Measurements from ENCODE around the gene CT45A1. TPM values are rescaled to one million over a fixed set of nuclear protein-coding genes. Genes with fewer than 3 reads are reported as not detected.
"Not testable (repeated sequence)": the region's sequence is repeated elsewhere in the genome, so short reads cannot be mapped to it uniquely, and the experiment has no call there.

The CT45A1 gene
- total and polyA plus RNA-seq, 2 donors (not counting 1 experiment from before 2014, with no cell fraction given): not detected

GRCh38 chrX:135713795-135714194 lies 356 bp downstream of the CT45A1 start:
- H2AFZ ChIP-seq (ENCODE audit: low read length): no peak overlapping the region
- no peaks in the 10 kb centered on the region for H3K36me3 ChIP-seq (ENCODE audit: control insufficient read depth, insufficient read depth, low read length)
- no peak overlapping the region for H3K4me2 ChIP-seq (ENCODE audit: extremely low read depth, insufficient read depth, low read length)
- H3K4me3 ChIP-seq (replicated peaks in 1 of 4; ENCODE audit: control extremely low read depth in 1 of 4, insufficient read depth in 1 of 4, low read depth in 3 of 4, low read length in 4 of 4): no peak overlapping the region
- TF ChIP-seq, protein P1, sequence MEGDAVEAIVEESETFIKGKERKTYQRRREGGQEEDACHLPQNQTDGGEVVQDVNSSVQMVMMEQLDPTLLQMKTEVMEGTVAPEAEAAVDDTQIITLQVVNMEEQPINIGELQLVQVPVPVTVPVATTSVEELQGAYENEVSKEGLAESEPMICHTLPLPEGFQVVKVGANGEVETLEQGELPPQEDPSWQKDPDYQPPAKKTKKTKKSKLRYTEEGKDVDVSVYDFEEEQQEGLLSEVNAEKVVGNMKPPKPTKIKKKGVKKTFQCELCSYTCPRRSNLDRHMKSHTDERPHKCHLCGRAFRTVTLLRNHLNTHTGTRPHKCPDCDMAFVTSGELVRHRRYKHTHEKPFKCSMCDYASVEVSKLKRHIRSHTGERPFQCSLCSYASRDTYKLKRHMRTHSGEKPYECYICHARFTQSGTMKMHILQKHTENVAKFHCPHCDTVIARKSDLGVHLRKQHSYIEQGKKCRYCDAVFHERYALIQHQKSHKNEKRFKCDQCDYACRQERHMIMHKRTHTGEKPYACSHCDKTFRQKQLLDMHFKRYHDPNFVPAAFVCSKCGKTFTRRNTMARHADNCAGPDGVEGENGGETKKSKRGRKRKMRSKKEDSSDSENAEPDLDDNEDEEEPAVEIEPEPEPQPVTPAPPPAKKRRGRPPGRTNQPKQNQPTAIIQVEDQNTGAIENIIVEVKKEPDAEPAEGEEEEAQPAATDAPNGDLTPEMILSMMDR (conservative IDR thresholded peaks at IDR 0.05 in 1 of 2, IDR thresholded peaks at IDR 0.05 in 1 of 2; ENCODE audit: low read depth in 1 of 2, low read length in 2 of 2): no peak
- TF ChIP-seq EZH2 (IDR thresholded peaks at IDR 0.05; ENCODE audit: low read length, missing control alignments): no peak
- H3K27me3 ChIP-seq (ENCODE audit: control insufficient read depth, insufficient read depth, low read length): no peaks in the 10 kb centered on the region
- DNase-seq (ENCODE audit: low read depth in 2 of 2): no peak
- H3K9ac ChIP-seq (ENCODE audit: insufficient read depth, low read length): no peak overlapping the region
- H3K4me1 ChIP-seq (ENCODE audit: control insufficient read depth, extremely low read depth, insufficient read depth, low read length): no peaks in the 10 kb centered on the region
- no peaks in the 10 kb centered on the region for H3K9me3 ChIP-seq (ENCODE audit: control insufficient read depth, insufficient read depth, low read depth, low read length)
- H3K27ac ChIP-seq (ENCODE audit: insufficient read depth, low read length): no peak overlapping the region
- H3K79me2 ChIP-seq (ENCODE audit: control insufficient read depth, insufficient read depth, low read length): no peaks in the 10 kb centered on the region
- no peaks in the 10 kb centered on the region for H4K20me1 ChIP-seq (ENCODE audit: control insufficient read depth, extremely low read depth, insufficient read depth, low read length)

DNA sequence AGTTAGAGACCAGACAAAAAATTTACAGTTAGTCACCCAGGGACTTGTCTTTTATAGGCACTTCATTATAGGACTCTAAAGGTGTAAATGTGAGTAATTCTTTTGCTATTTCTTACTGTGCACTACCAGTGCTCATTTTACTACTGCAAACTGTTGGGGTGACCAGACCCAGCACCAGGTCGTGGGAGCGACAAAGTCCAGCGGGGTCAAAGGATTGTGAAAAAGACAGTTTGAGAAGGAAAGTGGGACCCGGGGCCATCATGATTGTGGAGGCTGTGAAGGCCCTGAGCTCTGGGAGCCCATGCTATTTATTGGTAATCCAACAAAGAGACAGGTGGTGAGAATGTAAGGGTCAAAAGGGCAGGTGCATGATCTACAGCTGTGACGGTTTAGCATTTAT lies 21.2 kb downstream of the CT45A1 start:
- H3K79me2 ChIP-seq (ENCODE audit: control insufficient read depth, insufficient read depth, low read length); H3K9me3 ChIP-seq (ENCODE audit: control insufficient read depth, insufficient read depth, low read depth, low read length); H3K4me1 ChIP-seq (ENCODE audit: control insufficient read depth, extremely low read depth, insufficient read depth, low read length); DNase-seq (ENCODE audit: low read depth in 2 of 2); H3K36me3 ChIP-seq (ENCODE audit: control insufficient read depth, insufficient read depth, low read length); H3K4me2 ChIP-seq (ENCODE audit: extremely low read depth, insufficient read depth, low read length); H4K20me1 ChIP-seq (ENCODE audit: control insufficient read depth, extremely low read depth, insufficient read depth, low read length); H3K4me3 ChIP-seq (replicated peaks in 1 of 4; ENCODE audit: control extremely low read depth in 1 of 4, insufficient read depth in 1 of 4, low read depth in 3 of 4, low read length in 4 of 4); H3K27ac ChIP-seq (ENCODE audit: insufficient read depth, low read length); H3K9ac ChIP-seq (ENCODE audit: insufficient read depth, low read length); H2AFZ ChIP-seq (ENCODE audit: low read length); H3K27me3 ChIP-seq (ENCODE audit: control insufficient read depth, insufficient read depth, low read length): not testable (repeated sequence)

GRCh38 chrX:135737366-135738071 lies 24.1 kb downstream of the CT45A1 start:
- peak in 1 of 2 donors; percentile 1 for DNase-seq (ENCODE audit: low read depth in 2 of 2)
- no peaks in the 10 kb centered on the region for H3K27me3 ChIP-seq (ENCODE audit: control insufficient read depth, insufficient read depth, low read length)
- H3K4me2 ChIP-seq (ENCODE audit: extremely low read depth, insufficient read depth, low read length): no peak overlapping the region
- H3K9ac ChIP-seq (ENCODE audit: insufficient read depth, low read length): no peak overlapping the region
- TF ChIP-seq, protein P1 (conservative IDR thresholded peaks at IDR 0.05 in 1 of 2, IDR thresholded peaks at IDR 0.05 in 1 of 2; ENCODE audit: low read depth in 1 of 2, low read length in 2 of 2): no peak
- no peak for TF ChIP-seq EZH2 (IDR thresholded peaks at IDR 0.05; ENCODE audit: low read length, missing control alignments)
- H2AFZ ChIP-seq (ENCODE audit: low read length): no peak overlapping the region
- no peak overlapping the region for H3K4me3 ChIP-seq (replicated peaks in 1 of 4; ENCODE audit: control extremely low read depth in 1 of 4, insufficient read depth in 1 of 4, low read depth in 3 of 4, low read length in 4 of 4)
- H4K20me1 ChIP-seq (ENCODE audit: control insufficient read depth, extremely low read depth, insufficient read depth, low read length): no peaks in the 10 kb centered on the region
- H3K36me3 ChIP-seq (ENCODE audit: control insufficient read depth, insufficient read depth, low read length): no peaks in the 10 kb centered on the region
- no peaks in the 10 kb centered on the region for H3K4me1 ChIP-seq (ENCODE audit: control insufficient read depth, extremely low read depth, insufficient read depth, low read length)
- no peaks in the 10 kb centered on the region for H3K79me2 ChIP-seq (ENCODE audit: control insufficient read depth, insufficient read depth, low read length)
- no peak overlapping the region for H3K27ac ChIP-seq (ENCODE audit: insufficient read depth, low read length)
- H3K9me3 ChIP-seq (ENCODE audit: control insufficient read depth, insufficient read depth, low read depth, low read length): no peaks in the 10 kb centered on the region

Measured in fibroblast of lung (primary cell).